ENCODE results near the gene ANO4.
"Not testable (repeated sequence)": the region's sequence is repeated elsewhere in the genome, so short reads cannot be mapped to it uniquely, and the experiment has no call there.

The ANO4 gene

GRCh38 chr12:101051151-101051550, 256.6 kb downstream of the ANO4 start:
- no peak for ATAC-seq (ENCODE audit: low read depth)
- no peak for TF ChIP-seq CTCF (IDR thresholded peaks at IDR 0.05; ENCODE audit: poor library complexity, severe bottlenecking)
- Histone ChIP-seq H3K4me1 (ENCODE audit: insufficient read depth, poor library complexity, severe bottlenecking) (peaks cover 18% of the 10 kb centered on the region), H3K27me3 (ENCODE audit: insufficient read depth, poor library complexity, severe bottlenecking) (no peaks in the 10 kb centered on the region), H3K4me3 (ENCODE audit: severe bottlenecking) (no peak overlapping the region), H3K36me3 (ENCODE audit: low read depth) (no peaks in the 10 kb centered on the region), H3K9me3 (ENCODE audit: severe bottlenecking) (no peaks in the 10 kb centered on the region), H3K27ac (ENCODE audit: poor library complexity, severe bottlenecking) (peak overlapping the region; percentile 90)
- no peak for DNase-seq (ENCODE audit: low spot score)

- Histone ChIP-seq H3K27me3 (ENCODE audit: insufficient read depth, poor library complexity, severe bottlenecking) (no peaks in the 10 kb centered on the region), H3K9me3 (ENCODE audit: severe bottlenecking) (no peaks in the 10 kb centered on the region), H3K4me1 (ENCODE audit: insufficient read depth, poor library complexity, severe bottlenecking) (peaks cover 18% of the 10 kb centered on the region), H3K36me3 (ENCODE audit: low read depth) (no peaks in the 10 kb centered on the region), H3K27ac (ENCODE audit: poor library complexity, severe bottlenecking) (peak overlapping the region; percentile 90), H3K4me3 (ENCODE audit: severe bottlenecking) (no peak overlapping the region)
- TF ChIP-seq CTCF (IDR thresholded peaks at IDR 0.05; ENCODE audit: poor library complexity, severe bottlenecking) = no peak
- ATAC-seq (ENCODE audit: low read depth) = peak; percentile 97
- DNase-seq (ENCODE audit: low spot score) = peak; percentile 73
Measured at GRCh38 chr12:101051901-101052550, 257.4 kb downstream of the ANO4 start.

- no peak for DNase-seq (ENCODE audit: low spot score)
- Histone ChIP-seq H3K27ac (ENCODE audit: poor library complexity, severe bottlenecking) (no peak overlapping the region), H3K27me3 (ENCODE audit: insufficient read depth, poor library complexity, severe bottlenecking) (no peaks in the 10 kb centered on the region), H3K4me3 (ENCODE audit: severe bottlenecking) (no peak overlapping the region), H3K4me1 (ENCODE audit: insufficient read depth, poor library complexity, severe bottlenecking) (peaks cover 18% of the 10 kb centered on the region), H3K36me3 (ENCODE audit: low read depth) (no peaks in the 10 kb centered on the region), H3K9me3 (ENCODE audit: severe bottlenecking) (no peaks in the 10 kb centered on the region)
- no peak for ATAC-seq (ENCODE audit: low read depth)
- TF ChIP-seq CTCF (IDR thresholded peaks at IDR 0.05; ENCODE audit: poor library complexity, severe bottlenecking) = no peak
Measured at GRCh38 chr12:101053203-101053602, 258.6 kb downstream of the ANO4 start.

GRCh38 chr12:101055940-101056339, 261.4 kb downstream of the ANO4 start:
- DNase-seq (ENCODE audit: low spot score) (no peak), ATAC-seq (ENCODE audit: low read depth) (no peak)
- Histone ChIP-seq H3K9me3 (ENCODE audit: severe bottlenecking) (no peaks in the 10 kb centered on the region), H3K27ac (ENCODE audit: poor library complexity, severe bottlenecking) (no peak overlapping the region), H3K27me3 (ENCODE audit: insufficient read depth, poor library complexity, severe bottlenecking) (no peaks in the 10 kb centered on the region), H3K4me1 (ENCODE audit: insufficient read depth, poor library complexity, severe bottlenecking) (peaks cover 18% of the 10 kb centered on the region), H3K36me3 (ENCODE audit: low read depth) (no peaks in the 10 kb centered on the region), H3K4me3 (ENCODE audit: severe bottlenecking) (no peak overlapping the region)
- no peak for TF ChIP-seq CTCF (IDR thresholded peaks at IDR 0.05; ENCODE audit: poor library complexity, severe bottlenecking)

GRCh38 chr12:101062508-101062907, 267.9 kb downstream of the ANO4 start:
- H3K4me3 ChIP-seq (ENCODE audit: severe bottlenecking); H3K36me3 ChIP-seq (ENCODE audit: low read depth); H3K9me3 ChIP-seq (ENCODE audit: severe bottlenecking); H3K27me3 ChIP-seq (ENCODE audit: insufficient read depth, poor library complexity, severe bottlenecking); DNase-seq (ENCODE audit: low spot score); H3K4me1 ChIP-seq (ENCODE audit: insufficient read depth, poor library complexity, severe bottlenecking); ATAC-seq (ENCODE audit: low read depth); H3K27ac ChIP-seq (ENCODE audit: poor library complexity, severe bottlenecking): not testable (repeated sequence)

All from RWPE2 (cell line).